Keratinocyte (primary cell): ENCODE results near the gene ESR2. TPM values are rescaled to one million over a fixed set of nuclear protein-coding genes. Genes with fewer than 3 reads are reported as not detected.

Experiments used
- DNase-seq: peaks from one replicate; pipeline ENCODE4 v3.0.0-alpha.2; 2011; ENCODE audit warnings: low read depth, missing footprints, low spot score
- FAIRE-seq: peaks from 2 replicates; lab custom pipeline; 2011; peaks lifted over from hg19 to GRCh38; lab: Jason Lieb, UNC
- H2AFZ ChIP-seq: 2 replicates; pipeline ENCODE4 v1.6.0; 2012; ENCODE audit warnings: low read length, control low read depth, inconsistent platforms; ENCODE audit not compliant: control insufficient read depth
- H3K27ac ChIP-seq: 2 replicates; pipeline ENCODE4 v1.5.1; 2011; ENCODE audit warnings: low read length; ENCODE audit not compliant: control insufficient read depth, insufficient read depth
- H3K27me3 ChIP-seq: 3 replicates; pipeline ENCODE4 v1.6.0; 2011; ENCODE audit warnings: low read length; ENCODE audit not compliant: control insufficient read depth, insufficient read depth; ENCODE audit errors: extremely low read depth
- H3K36me3 ChIP-seq, 2 experiments: 2 replicates in 1 of 2; 3 replicates in 1 of 2; pipeline ENCODE4 v1.5.1; 2011; ENCODE audit warnings: low read length in 2 of 2, mild to moderate bottlenecking in 1 of 2; ENCODE audit not compliant: control insufficient read depth in 2 of 2, insufficient read depth in 2 of 2; ENCODE audit errors: extremely low read depth in 1 of 2
- H3K4me1 ChIP-seq: 3 replicates; pipeline ENCODE4 v1.5.1; 2011; ENCODE audit warnings: low read length; ENCODE audit not compliant: control insufficient read depth, insufficient read depth; ENCODE audit errors: extremely low read depth
- H3K4me2 ChIP-seq: 3 replicates; pipeline ENCODE4 v1.6.0; 2011; ENCODE audit warnings: low read depth, low read length; ENCODE audit not compliant: control insufficient read depth, insufficient read depth; ENCODE audit errors: extremely low read depth
- H3K4me3 ChIP-seq, 3 experiments: fragments of 200-600 bp in 1 of 3; sonication (generic) in 1 of 3; 2 replicates in 2 of 3; 3 replicates in 1 of 3; pipeline ENCODE4 v1.5.1; 2011 to 2016; ENCODE audit warnings: low read length in 3 of 3, mild to moderate bottlenecking in 3 of 3, control low read depth in 2 of 3, inconsistent platforms in 1 of 3, low read depth in 1 of 3, mixed read lengths in 1 of 3, mixed run types in 1 of 3, moderate library complexity in 1 of 3; ENCODE audit not compliant: control insufficient read depth in 2 of 3, insufficient read depth in 2 of 3; ENCODE audit errors: extremely low read depth in 1 of 3
- H3K79me2 ChIP-seq: 2 replicates; pipeline ENCODE4 v1.6.0; 2012; ENCODE audit warnings: low read length; ENCODE audit not compliant: control insufficient read depth, insufficient read depth
- H3K9ac ChIP-seq: 3 replicates; pipeline ENCODE4 v1.6.0; 2011; ENCODE audit warnings: low read length; ENCODE audit not compliant: control insufficient read depth, insufficient read depth; ENCODE audit errors: extremely low read depth
- H3K9me1 ChIP-seq: 3 replicates; pipeline ENCODE4 v1.6.0; 2011; ENCODE audit warnings: low read length; ENCODE audit not compliant: control insufficient read depth, insufficient read depth; ENCODE audit errors: extremely low read depth
- H3K9me3 ChIP-seq: 2 replicates; pipeline ENCODE4 v1.5.1; 2012; ENCODE audit warnings: low read depth, low read length; ENCODE audit not compliant: control insufficient read depth
- H4K20me1 ChIP-seq: 3 replicates; pipeline ENCODE4 v1.6.0; 2011; ENCODE audit warnings: low read length; ENCODE audit not compliant: control insufficient read depth, insufficient read depth; ENCODE audit errors: extremely low read depth
- EZH2 ChIP-seq: IDR thresholded peaks from one replicate; pipeline ENCODE4 v1.6.1; 2012; ENCODE audit warnings: inconsistent platforms, mild to moderate bottlenecking, low read length, moderate library complexity
- dilution Hi-C: fragments of 300-500 bp; cut with MboI; formaldehyde crosslinking; loops from one replicate; pipeline ENCODE4 v1.7.0; 2020; ENCODE audit warnings: low sequenced_read_pairs; ENCODE audit not compliant: extremely low pct_ligation_motif_present
- polyA plus RNA-seq, 5 experiments: library from polyadenylated mRNA; depleted of rRNA in 3 of 5; stranded (reverse) in 3 of 5; stranded (forward) in 1 of 5; unstranded in 1 of 5; fragments of >200 nt; gene quantifications; 1 replicate in 1 of 5; 2 replicates in 3 of 5; 3 replicates in 1 of 5; pipeline versions ENCODE4 v1.2.1 to v1.2.3, GENCODE V29; 2011 to 2012; ENCODE audit warnings: missing spikeins in 2 of 5, low read depth in 1 of 5, low replicate concordance in 1 of 5
- TF ChIP-seq, protein P1 (sequence below), 3 experiments: IDR thresholded peaks in 1 of 3; conservative IDR thresholded peaks in 1 of 3; optimal IDR thresholded peaks in 1 of 3; 2 replicates in 2 of 3; 3 replicates in 1 of 3; pipeline versions ENCODE3 to v1.5.1; 2011; ENCODE audit warnings: low read length in 3 of 3, mild to moderate bottlenecking in 3 of 3, moderate library complexity in 2 of 3, control low read depth in 1 of 3, inconsistent platforms in 1 of 3; ENCODE audit not compliant: insufficient read depth in 2 of 3; ENCODE audit errors: extremely low read depth in 1 of 3

Gene ESR2
- polyA plus RNA-seq, 1 donor (not counting 4 experiments of a cell fraction or from before 2014, with no cell fraction given) = 0.03 TPM

DNA sequence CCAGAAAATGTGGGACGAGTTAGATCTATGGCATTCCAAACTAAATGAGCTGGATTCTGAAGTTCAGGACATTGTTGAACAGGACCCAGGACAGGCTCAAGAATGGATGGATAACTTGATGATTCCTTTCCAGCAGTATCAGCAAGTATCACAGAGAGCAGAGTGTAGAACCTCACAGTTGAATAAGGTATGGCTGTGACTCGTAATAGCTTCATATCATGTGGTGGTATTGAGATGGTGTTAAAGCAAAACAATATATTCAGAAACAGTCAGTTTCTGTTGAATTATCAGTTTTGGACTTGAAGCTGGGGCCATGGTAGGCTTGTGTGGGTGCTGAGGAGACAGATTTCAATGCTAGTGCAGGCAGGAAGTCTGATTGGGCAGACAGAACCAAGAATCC, 213.7 kb downstream of the ESR2 start:
- Histone ChIP-seq H3K4me1 (no peaks in the 10 kb centered on the region), H3K4me2 (no peak overlapping the region), H3K9me1 (no peaks in the 10 kb centered on the region), H3K27ac (no peak overlapping the region), H4K20me1 (no peaks in the 10 kb centered on the region), H2AFZ (no peak overlapping the region), H3K9me3 (no peaks in the 10 kb centered on the region), H3K9ac (no peak overlapping the region), H3K36me3 (peaks cover 2 to 11% of the 10 kb centered on the region in 2 experiments), H3K4me3 (no peak overlapping the region), H3K27me3 (no peaks in the 10 kb centered on the region), H3K79me2 (no peaks in the 10 kb centered on the region)
- DNase-seq (no peak), FAIRE-seq (peak; percentile 62)
- TF ChIP-seq, protein P1, sequence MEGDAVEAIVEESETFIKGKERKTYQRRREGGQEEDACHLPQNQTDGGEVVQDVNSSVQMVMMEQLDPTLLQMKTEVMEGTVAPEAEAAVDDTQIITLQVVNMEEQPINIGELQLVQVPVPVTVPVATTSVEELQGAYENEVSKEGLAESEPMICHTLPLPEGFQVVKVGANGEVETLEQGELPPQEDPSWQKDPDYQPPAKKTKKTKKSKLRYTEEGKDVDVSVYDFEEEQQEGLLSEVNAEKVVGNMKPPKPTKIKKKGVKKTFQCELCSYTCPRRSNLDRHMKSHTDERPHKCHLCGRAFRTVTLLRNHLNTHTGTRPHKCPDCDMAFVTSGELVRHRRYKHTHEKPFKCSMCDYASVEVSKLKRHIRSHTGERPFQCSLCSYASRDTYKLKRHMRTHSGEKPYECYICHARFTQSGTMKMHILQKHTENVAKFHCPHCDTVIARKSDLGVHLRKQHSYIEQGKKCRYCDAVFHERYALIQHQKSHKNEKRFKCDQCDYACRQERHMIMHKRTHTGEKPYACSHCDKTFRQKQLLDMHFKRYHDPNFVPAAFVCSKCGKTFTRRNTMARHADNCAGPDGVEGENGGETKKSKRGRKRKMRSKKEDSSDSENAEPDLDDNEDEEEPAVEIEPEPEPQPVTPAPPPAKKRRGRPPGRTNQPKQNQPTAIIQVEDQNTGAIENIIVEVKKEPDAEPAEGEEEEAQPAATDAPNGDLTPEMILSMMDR (optimal IDR thresholded peaks at IDR 0.05 in 1 of 3, IDR thresholded peaks at IDR 0.05 in 1 of 3, conservative IDR thresholded peaks at IDR 0.05 in 1 of 3; ENCODE audit: extremely low read depth in 1 of 3, insufficient read depth in 2 of 3, low read length in 3 of 3) = no peak
- no peak for TF ChIP-seq EZH2
- dilution Hi-C loops = no loop called here

DNA sequence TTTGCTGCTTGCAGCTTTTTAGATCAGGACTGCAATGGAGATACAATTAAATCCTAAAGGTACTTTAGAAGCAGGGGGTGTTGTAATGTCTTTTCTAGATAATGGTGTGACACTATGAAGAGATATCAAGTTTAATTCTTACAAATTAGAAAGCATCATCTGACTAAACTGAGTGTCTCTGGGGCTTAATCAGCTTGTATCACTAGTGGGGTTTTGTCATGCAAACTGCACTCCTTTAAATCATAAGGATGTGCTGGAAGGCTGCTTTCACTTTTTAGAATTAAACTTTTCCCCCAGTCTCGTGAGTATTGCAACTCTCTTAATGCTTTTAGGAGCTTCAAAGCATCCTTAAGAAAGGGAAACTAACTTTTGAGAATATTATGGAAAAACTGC, 218.6 kb downstream of the ESR2 start:
- H3K4me1 ChIP-seq = peaks cover 11% of the 10 kb centered on the region
- H3K36me3 ChIP-seq = peaks cover 2 to 14% of the 10 kb centered on the region in 2 experiments
- FAIRE-seq = no peak

More for the DNA sequence above, 218.6 kb downstream of the ESR2 start:
- H3K9me3 ChIP-seq = no peaks in the 10 kb centered on the region
- no peak overlapping the region for H3K9ac ChIP-seq
- H3K4me3 ChIP-seq = no peak overlapping the region
- no peak for TF ChIP-seq EZH2
- TF ChIP-seq, protein P1 (optimal IDR thresholded peaks at IDR 0.05 in 1 of 3, IDR thresholded peaks at IDR 0.05 in 1 of 3, conservative IDR thresholded peaks at IDR 0.05 in 1 of 3; ENCODE audit: extremely low read depth in 1 of 3, insufficient read depth in 2 of 3, low read length in 3 of 3) = no peak
- H3K27ac ChIP-seq = peak overlapping the region; percentile 40
- H4K20me1 ChIP-seq = no peaks in the 10 kb centered on the region
- no peaks in the 10 kb centered on the region for H3K9me1 ChIP-seq
- no peak overlapping the region for H3K4me2 ChIP-seq
- dilution Hi-C loops = no loop called here
- no peak for DNase-seq
- no peaks in the 10 kb centered on the region for H3K79me2 ChIP-seq
- no peaks in the 10 kb centered on the region for H3K27me3 ChIP-seq
- H2AFZ ChIP-seq = no peak overlapping the region
